ENCODE data around the gene CCDC92B. TPM values are rescaled to one million over a fixed set of nuclear protein-coding genes. Genes with fewer than 3 reads are reported as not detected.

The CCDC92B gene
- polyA plus RNA-seq, 1 donor from 2014 or later, result 0.32 TPM

DNA sequence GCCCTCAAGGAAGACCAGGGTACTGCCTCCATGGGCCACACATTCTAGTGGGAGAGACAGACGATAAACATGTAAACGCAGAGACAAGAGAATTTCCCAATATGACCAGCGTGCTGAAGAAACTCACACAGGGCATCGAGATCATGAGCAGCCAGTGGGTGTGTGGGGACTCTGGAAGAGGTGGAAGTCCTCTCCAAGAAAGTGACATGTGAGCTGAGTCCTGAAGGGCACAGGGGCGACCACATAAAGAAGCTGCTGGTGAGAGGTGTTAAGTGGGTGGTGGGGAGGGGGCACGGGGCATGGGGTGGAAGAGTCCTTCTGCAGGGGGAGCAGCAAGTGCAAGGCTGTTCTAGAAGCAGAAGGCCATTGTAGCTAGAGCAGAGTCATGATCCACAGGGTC is 25.8 kb upstream of the CCDC92B start:
- Histone ChIP-seq H3K9me2 (ENCODE audit: insufficient read depth, low read length) (no peaks in the 10 kb centered on the region), H4K20me1 (ENCODE audit: insufficient read depth) (no peaks in the 10 kb centered on the region), H3K27ac (ENCODE audit: low read length) (no peak overlapping the region), H3K79me2 (replicated peaks; ENCODE audit: insufficient read depth, low read length) (no peaks in the 10 kb centered on the region), H3F3A (ENCODE audit: insufficient read depth, low read length, poor library complexity, severe bottlenecking) (no peaks in the 10 kb centered on the region), H3K4me2 (ENCODE audit: low read length) (no peak overlapping the region), H3K36me3 (ENCODE audit: insufficient read depth, low read length) (no peaks in the 10 kb centered on the region), H2AFZ (ENCODE audit: low read depth, low read length) (no peak overlapping the region), H3K9me3 (ENCODE audit: low read length) (no peaks in the 10 kb centered on the region), H3K27me3 (ENCODE audit: insufficient read depth, low read depth, low read length) (no peaks in the 10 kb centered on the region), H3K9ac (ENCODE audit: low read length) (no peak overlapping the region), H3K4me3 (ENCODE audit: low read length) (no peak overlapping the region)
- TF ChIP-seq POLR2AphosphoS5 (IDR thresholded peaks at IDR 0.05) (no peak), RAD21 (conservative IDR thresholded peaks at IDR 0.05) (no peak), CTCF (IDR thresholded peaks at IDR 0.05; ENCODE audit: poor library complexity, severe bottlenecking) (no peak), SMC3 (conservative IDR thresholded peaks at IDR 0.05; ENCODE audit: poor library complexity) (no peak), EP300 (conservative IDR thresholded peaks at IDR 0.05; ENCODE audit: poor library complexity, severe bottlenecking) (no peak), TAF1 (IDR thresholded peaks at IDR 0.05; ENCODE audit: low read depth) (no peak), EZH2 (IDR thresholded peaks at IDR 0.05; ENCODE audit: borderline replicate concordance, insufficient read depth, low read length, poor library complexity, severe bottlenecking) (no peak), MXI1 (conservative IDR thresholded peaks at IDR 0.05; ENCODE audit: poor library complexity, severe bottlenecking) (no peak)
- TF ChIP-seq, protein P1, sequence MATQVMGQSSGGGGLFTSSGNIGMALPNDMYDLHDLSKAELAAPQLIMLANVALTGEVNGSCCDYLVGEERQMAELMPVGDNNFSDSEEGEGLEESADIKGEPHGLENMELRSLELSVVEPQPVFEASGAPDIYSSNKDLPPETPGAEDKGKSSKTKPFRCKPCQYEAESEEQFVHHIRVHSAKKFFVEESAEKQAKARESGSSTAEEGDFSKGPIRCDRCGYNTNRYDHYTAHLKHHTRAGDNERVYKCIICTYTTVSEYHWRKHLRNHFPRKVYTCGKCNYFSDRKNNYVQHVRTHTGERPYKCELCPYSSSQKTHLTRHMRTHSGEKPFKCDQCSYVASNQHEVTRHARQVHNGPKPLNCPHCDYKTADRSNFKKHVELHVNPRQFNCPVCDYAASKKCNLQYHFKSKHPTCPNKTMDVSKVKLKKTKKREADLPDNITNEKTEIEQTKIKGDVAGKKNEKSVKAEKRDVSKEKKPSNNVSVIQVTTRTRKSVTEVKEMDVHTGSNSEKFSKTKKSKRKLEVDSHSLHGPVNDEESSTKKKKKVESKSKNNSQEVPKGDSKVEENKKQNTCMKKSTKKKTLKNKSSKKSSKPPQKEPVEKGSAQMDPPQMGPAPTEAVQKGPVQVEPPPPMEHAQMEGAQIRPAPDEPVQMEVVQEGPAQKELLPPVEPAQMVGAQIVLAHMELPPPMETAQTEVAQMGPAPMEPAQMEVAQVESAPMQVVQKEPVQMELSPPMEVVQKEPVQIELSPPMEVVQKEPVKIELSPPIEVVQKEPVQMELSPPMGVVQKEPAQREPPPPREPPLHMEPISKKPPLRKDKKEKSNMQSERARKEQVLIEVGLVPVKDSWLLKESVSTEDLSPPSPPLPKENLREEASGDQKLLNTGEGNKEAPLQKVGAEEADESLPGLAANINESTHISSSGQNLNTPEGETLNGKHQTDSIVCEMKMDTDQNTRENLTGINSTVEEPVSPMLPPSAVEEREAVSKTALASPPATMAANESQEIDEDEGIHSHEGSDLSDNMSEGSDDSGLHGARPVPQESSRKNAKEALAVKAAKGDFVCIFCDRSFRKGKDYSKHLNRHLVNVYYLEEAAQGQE (IDR thresholded peaks at IDR 0.05; ENCODE audit: borderline replicate concordance), result no peak

- no peaks in the 10 kb centered on the region for H3K79me2 ChIP-seq (replicated peaks; ENCODE audit: insufficient read depth, low read length)
These were observed 20.7 kb upstream of the CCDC92B start for GRCh38 chr17:2770129-2770528.

More at GRCh38 chr17:2770129-2770528, 20.7 kb upstream of the CCDC92B start:
- no peaks in the 10 kb centered on the region for H3K9me2 ChIP-seq (ENCODE audit: insufficient read depth, low read length)
- no peak for TF ChIP-seq MXI1 (conservative IDR thresholded peaks at IDR 0.05; ENCODE audit: poor library complexity, severe bottlenecking)
- TF ChIP-seq POLR2AphosphoS5 (IDR thresholded peaks at IDR 0.05), result no peak
- no peak for TF ChIP-seq RAD21 (conservative IDR thresholded peaks at IDR 0.05)
- no peak for TF ChIP-seq TAF1 (IDR thresholded peaks at IDR 0.05; ENCODE audit: low read depth)
- TF ChIP-seq EP300 (conservative IDR thresholded peaks at IDR 0.05; ENCODE audit: poor library complexity, severe bottlenecking), result no peak
- TF ChIP-seq CTCF (IDR thresholded peaks at IDR 0.05; ENCODE audit: poor library complexity, severe bottlenecking), result no peak
- TF ChIP-seq, protein P1 (IDR thresholded peaks at IDR 0.05; ENCODE audit: borderline replicate concordance), result no peak
- no peak for TF ChIP-seq EZH2 (IDR thresholded peaks at IDR 0.05; ENCODE audit: borderline replicate concordance, insufficient read depth, low read length, poor library complexity, severe bottlenecking)
- TF ChIP-seq SMC3 (conservative IDR thresholded peaks at IDR 0.05; ENCODE audit: poor library complexity), result no peak
- H3K27ac ChIP-seq (ENCODE audit: low read length), result no peak overlapping the region
- H2AFZ ChIP-seq (ENCODE audit: low read depth, low read length), result no peak overlapping the region
- H3K4me2 ChIP-seq (ENCODE audit: low read length), result no peak overlapping the region
- no peak overlapping the region for H3K4me3 ChIP-seq (ENCODE audit: low read length)
- H4K20me1 ChIP-seq (ENCODE audit: insufficient read depth), result no peaks in the 10 kb centered on the region
- no peaks in the 10 kb centered on the region for H3K36me3 ChIP-seq (ENCODE audit: insufficient read depth, low read length)
- no peak overlapping the region for H3K9ac ChIP-seq (ENCODE audit: low read length)
- H3K9me3 ChIP-seq (ENCODE audit: low read length), result no peaks in the 10 kb centered on the region
- no peaks in the 10 kb centered on the region for H3K27me3 ChIP-seq (ENCODE audit: insufficient read depth, low read depth, low read length)
- no peaks in the 10 kb centered on the region for H3F3A ChIP-seq (ENCODE audit: insufficient read depth, low read length, poor library complexity, severe bottlenecking)
